SJCRH30 (cell line): Measurements from ENCODE around the gene KIAA0232. TPM values are rescaled to one million over a fixed set of nuclear protein-coding genes. Genes with fewer than 3 reads are reported as not detected.
"Not testable (repeated sequence)": the region's sequence is repeated elsewhere in the genome, so short reads cannot be mapped to it uniquely, and the experiment has no call there.

Experiments
- DNase-seq, 2 experiments: peaks; one replicate each; pipeline ENCODE4 v3.0.0-alpha.2; 2015 to 2020
- H3K27ac ChIP-seq: fragments of 250-450 bp; sonication (Bioruptor Pico); 2 replicates; pipeline ENCODE4 v1.5.1; 2020; ENCODE audit warnings: mild to moderate bottlenecking, moderate library complexity
- H3K27me3 ChIP-seq: fragments of 250-450 bp; sonication (Bioruptor Pico); 2 replicates; pipeline ENCODE4 v1.5.1; 2020; ENCODE audit warnings: mild to moderate bottlenecking, moderate library complexity
- H3K36me3 ChIP-seq: fragments of 250-450 bp; sonication (Bioruptor Pico); 2 replicates; pipeline ENCODE4 v1.5.1; 2020; ENCODE audit warnings: mild to moderate bottlenecking, moderate library complexity
- H3K4me1 ChIP-seq: fragments of 250-450 bp; sonication (Bioruptor Pico); 2 replicates; pipeline ENCODE4 v1.5.1; 2020; ENCODE audit warnings: mild to moderate bottlenecking, moderate library complexity
- H3K4me3 ChIP-seq: fragments of 250-450 bp; sonication (Bioruptor Pico); 2 replicates; pipeline ENCODE4 v1.5.1; 2020; ENCODE audit warnings: mild to moderate bottlenecking, moderate library complexity
- H3K9me3 ChIP-seq: fragments of 250-450 bp; sonication (Bioruptor Pico); replicated peaks from 2 replicates; pipeline ENCODE4 v1.5.1; 2020; ENCODE audit warnings: mild to moderate bottlenecking, moderate library complexity
- total RNA-seq: library from RNA; depleted of rRNA; stranded (reverse); fragments of >200 nt; shearing (Covaris generic); gene quantifications from 2 replicates; pipeline ENCODE4 v1.2.3, GENCODE V29; 2014

Gene KIAA0232
- total RNA-seq, 1 experiment from 2014 or later = 28.7 TPM

GRCh38 chr4:6905516-6906445 is 123.3 kb downstream of the KIAA0232 start:
- Histone ChIP-seq H3K4me1 (peaks cover 16% of the 10 kb centered on the region; the same call in 1 of the 2 replicates), H3K36me3 (no peaks in the 10 kb centered on the region), H3K9me3 (no peaks in the 10 kb centered on the region), H3K4me3 (no peak overlapping the region), H3K27ac (no peak overlapping the region), H3K27me3 (peaks cover 3% of the 10 kb centered on the region; the same call in 1 of the 2 replicates)
- DNase-seq = no peak

DNA sequence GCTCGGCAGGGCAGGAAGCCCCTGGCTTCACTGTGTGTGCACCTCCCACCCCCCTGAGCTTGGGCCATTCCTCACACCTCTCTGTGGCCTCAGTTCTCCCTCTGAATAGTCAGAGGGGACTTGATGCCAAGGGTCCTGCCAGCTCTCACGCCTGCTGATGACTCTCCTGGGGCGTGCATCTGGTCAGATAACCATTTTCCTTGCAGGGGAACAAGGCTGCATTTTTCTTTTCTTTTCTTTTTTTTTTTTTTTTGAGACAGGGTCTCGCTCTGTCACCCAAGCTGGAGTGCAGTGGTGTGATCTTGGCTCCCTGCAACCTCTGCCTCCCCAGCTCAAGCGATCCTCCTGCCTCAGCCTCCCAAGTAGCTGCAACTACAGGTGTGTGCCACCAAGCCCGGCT is 124.0 kb downstream of the KIAA0232 start:
- not testable (repeated sequence) for H3K36me3 ChIP-seq, H3K9me3 ChIP-seq, DNase-seq, H3K27ac ChIP-seq, H3K27me3 ChIP-seq, H3K4me3 ChIP-seq
- peaks cover 16% of the 10 kb centered on the region; the same call in 1 of the 2 replicates for H3K4me1 ChIP-seq

GRCh38 chr4:6907658-6908191 is 125.2 kb downstream of the KIAA0232 start:
- Histone ChIP-seq H3K4me1 (peaks cover 16% of the 10 kb centered on the region; the same call in 1 of the 2 replicates), H3K4me3 (peak overlapping the region; percentile 95), H3K9me3 (no peaks in the 10 kb centered on the region), H3K27me3 (peaks cover 2% of the 10 kb centered on the region; the same call in 1 of the 2 replicates), H3K27ac (no peak overlapping the region; the same call in 1 of the 2 replicates), H3K36me3 (no peaks in the 10 kb centered on the region)
- DNase-seq = peak; percentile 47 to 67

DNA sequence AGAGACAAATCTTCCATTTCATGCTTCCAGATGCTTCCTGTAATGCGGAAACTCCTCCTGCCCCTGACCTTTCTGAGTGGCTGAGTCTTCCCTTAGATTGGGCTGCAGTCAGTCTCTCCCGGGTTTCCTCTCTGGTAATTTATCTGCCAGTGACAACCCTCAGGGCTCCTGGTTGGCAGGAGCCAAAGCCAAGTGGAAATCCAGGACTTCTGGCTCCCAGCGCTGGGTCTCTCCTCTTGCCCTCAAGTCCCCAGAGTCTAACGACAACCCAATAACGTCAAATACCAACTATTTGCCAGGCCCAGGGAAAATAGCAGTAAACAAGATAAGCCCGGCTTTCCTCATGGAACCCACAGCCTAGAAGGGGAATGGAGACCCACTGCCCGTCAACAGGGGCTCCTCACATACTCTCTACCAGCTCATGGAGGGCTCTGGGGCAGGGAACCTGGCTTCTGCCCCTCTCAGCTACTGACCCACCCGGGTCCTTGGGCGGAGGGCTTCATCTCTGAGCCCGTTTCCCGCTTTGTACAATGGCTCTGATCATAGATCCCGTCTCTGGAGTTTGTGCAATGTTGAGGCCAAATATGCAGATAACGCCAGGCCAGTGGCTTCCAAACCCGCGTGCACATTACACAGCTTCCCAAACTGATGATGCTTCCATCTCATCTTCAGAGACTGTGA is 126.0 kb downstream of the KIAA0232 start:
- H3K36me3 ChIP-seq = no peaks in the 10 kb centered on the region
- DNase-seq = peak; percentile 42 to 62
- H3K9me3 ChIP-seq = no peaks in the 10 kb centered on the region
- H3K27ac ChIP-seq = peak overlapping the region; percentile 95; the same call in 1 of the 2 replicates
- H3K4me1 ChIP-seq = peaks cover 16% of the 10 kb centered on the region; the same call in 1 of the 2 replicates
- H3K27me3 ChIP-seq = no peaks in the 10 kb centered on the region; the same call in 1 of the 2 replicates
- peak overlapping the region; percentile 95 for H3K4me3 ChIP-seq

GRCh38 chr4:6909113-6909969 is 126.8 kb downstream of the KIAA0232 start, which contains the start of gene TBC1D14:
TSS of gene TBC1D14 (plus strand) at chr4:6909826. CDS start at chr4:6923390, 13,564 bp downstream.
- Histone ChIP-seq H3K36me3 (no peaks in the 10 kb centered on the region), H3K4me1 (peaks cover 16% of the 10 kb centered on the region; the same call in 1 of the 2 replicates), H3K27ac (peak within 1 kb of the TSS; percentile 95), H3K27me3 (no peaks in the 10 kb centered on the region; the same call in 1 of the 2 replicates), H3K4me3 (peak within 1 kb of the TSS; percentile 95), H3K9me3 (no peaks in the 10 kb centered on the region)
- DNase-seq = peak; percentile 91

DNA sequence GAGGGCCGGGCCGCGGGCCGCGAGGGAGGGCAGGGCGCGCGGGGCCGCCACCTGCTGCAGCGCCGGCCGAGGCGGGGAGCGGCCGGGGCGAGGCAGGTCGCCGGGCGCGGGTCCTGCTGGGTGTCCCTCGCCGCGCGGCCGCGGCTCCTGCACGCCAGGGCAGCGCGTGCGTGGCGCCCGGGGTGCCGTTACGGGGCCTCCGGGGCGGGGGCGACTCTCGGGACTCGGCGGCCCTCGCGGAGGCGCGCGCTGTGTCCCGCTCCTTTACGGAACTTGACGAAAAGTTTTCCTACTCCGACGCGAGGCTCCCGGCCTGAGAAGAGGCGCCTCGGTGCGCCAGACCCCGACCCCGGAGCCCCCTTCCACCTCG is 127.4 kb downstream of the KIAA0232 start:
- Histone ChIP-seq H3K4me3 (peak overlapping the region; percentile 95), H3K27ac (no peak overlapping the region), H3K9me3 (no peaks in the 10 kb centered on the region), H3K27me3 (no peaks in the 10 kb centered on the region; the same call in 1 of the 2 replicates), H3K4me1 (peaks cover 16% of the 10 kb centered on the region; the same call in 1 of the 2 replicates), H3K36me3 (no peaks in the 10 kb centered on the region)
- DNase-seq = peak in 1 of 2 experiments; percentile 24

- DNase-seq = peak in 1 of 2 experiments; percentile 25
- H3K4me1 ChIP-seq = peaks cover 16% of the 10 kb centered on the region; the same call in 1 of the 2 replicates
- H3K27ac ChIP-seq = no peak overlapping the region
Observed at GRCh38 chr4:6910340-6910959, 127.9 kb downstream of the KIAA0232 start.

GRCh38 chr4:6910960-6911874 is 128.7 kb downstream of the KIAA0232 start:
- Histone ChIP-seq H3K27ac (no peak overlapping the region), H3K9me3 (no peaks in the 10 kb centered on the region), H3K27me3 (no peaks in the 10 kb centered on the region; the same call in 1 of the 2 replicates), H3K36me3 (no peaks in the 10 kb centered on the region), H3K4me1 (peaks cover 18% of the 10 kb centered on the region; the same call in 1 of the 2 replicates), H3K4me3 (no peak overlapping the region)
- DNase-seq = no peak

More at GRCh38 chr4:6910340-6910959, 127.9 kb downstream of the KIAA0232 start:
- Histone ChIP-seq H3K4me3 (peak overlapping the region; percentile 95), H3K27me3 (no peaks in the 10 kb centered on the region; the same call in 1 of the 2 replicates), H3K36me3 (no peaks in the 10 kb centered on the region), H3K9me3 (no peaks in the 10 kb centered on the region)

GRCh38 chr4:6911917-6912316 is 129.4 kb downstream of the KIAA0232 start:
- not testable (repeated sequence) for H3K27me3 ChIP-seq, H3K27ac ChIP-seq, DNase-seq, H3K9me3 ChIP-seq, H3K4me3 ChIP-seq, H3K36me3 ChIP-seq
- H3K4me1 ChIP-seq = peaks cover 25% of the 10 kb centered on the region

- H3K27me3 ChIP-seq = no peaks in the 10 kb centered on the region; the same call in 1 of the 2 replicates
- no peak overlapping the region for H3K27ac ChIP-seq
- DNase-seq = no peak
Observed at GRCh38 chr4:6912441-6912840, 129.9 kb downstream of the KIAA0232 start.

DNA sequence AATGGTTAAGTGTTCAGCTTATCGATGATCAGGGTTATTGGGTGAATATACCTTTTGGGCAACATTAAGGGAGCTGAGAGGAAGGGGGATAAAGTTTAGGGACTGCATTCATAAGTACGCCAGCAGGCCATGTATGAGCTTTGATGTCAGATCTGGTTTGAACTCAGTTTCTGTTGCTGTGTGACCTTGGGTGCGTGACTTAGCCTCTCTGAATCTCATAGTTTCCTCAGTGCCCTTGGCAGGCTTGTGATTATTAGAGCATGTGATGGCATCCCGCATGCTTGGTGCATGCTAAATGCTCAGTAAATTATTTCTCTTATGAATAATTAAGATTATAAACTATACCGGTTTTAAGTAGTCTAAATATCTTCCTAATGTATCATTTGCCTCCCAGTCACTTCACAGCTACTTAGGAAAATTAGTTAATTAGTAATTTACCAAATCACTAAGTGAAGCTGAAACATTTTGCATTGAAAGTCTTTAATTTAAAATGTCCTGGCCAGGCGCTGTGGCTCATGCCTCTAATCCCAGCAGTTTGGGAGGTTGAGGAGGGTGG is 130.9 kb downstream of the KIAA0232 start:
- H3K4me1 ChIP-seq = peaks cover 34% of the 10 kb centered on the region

More at GRCh38 chr4:6912441-6912840, 129.9 kb downstream of the KIAA0232 start:
- Histone ChIP-seq H3K4me3 (no peak overlapping the region), H3K9me3 (no peaks in the 10 kb centered on the region), H3K4me1 (peaks cover 30% of the 10 kb centered on the region), H3K36me3 (no peaks in the 10 kb centered on the region)

GRCh38 chr4:6914448-6914847 is 131.9 kb downstream of the KIAA0232 start:
- H3K4me3 ChIP-seq = no peak overlapping the region
- H3K4me1 ChIP-seq = peaks cover 34% of the 10 kb centered on the region
- no peaks in the 10 kb centered on the region for H3K27me3 ChIP-seq
- H3K36me3 ChIP-seq = no peaks in the 10 kb centered on the region
- no peak for DNase-seq
- no peak overlapping the region for H3K27ac ChIP-seq
- H3K9me3 ChIP-seq = no peaks in the 10 kb centered on the region

More for the DNA sequence above, 130.9 kb downstream of the KIAA0232 start:
- Histone ChIP-seq H3K27ac (no peak overlapping the region), H3K9me3 (no peaks in the 10 kb centered on the region), H3K27me3 (no peaks in the 10 kb centered on the region), H3K4me3 (no peak overlapping the region), H3K36me3 (no peaks in the 10 kb centered on the region)
- DNase-seq = no peak
